Fibroblast of peridontal ligament (primary cell): ENCODE data around the gene IRS2.

Experiments
- DNase-seq: peaks from one replicate; pipeline ENCODE4 v3.0.0-alpha.2; 2010; ENCODE audit errors: extremely low read depth

IRS2 gene

GRCh38 chr13:109706015-109706715 is 80.2 kb downstream of the IRS2 start:
- no peak for DNase-seq

GRCh38 chr13:109704771-109705635 is 81.4 kb downstream of the IRS2 start:
- peak; percentile 14 for DNase-seq

- no peak for DNase-seq
These were observed 83.1 kb downstream of the IRS2 start for GRCh38 chr13:109703250-109703649.
